CD4-positive, alpha-beta T cell (primary cell): ENCODE data around the gene TSHZ2. TPM values are rescaled to one million over a fixed set of nuclear protein-coding genes. Genes with fewer than 3 reads are reported as not detected.

Experiments used
- ATAC-seq: fragments of 200-7000 bp; cut with Tn5 transposase; one replicate; pipeline ENCODE4 v1.10.0; 2022; ENCODE audit warnings: mild to moderate bottlenecking; ENCODE audit not compliant: poor library complexity
- CTCF ChIA-PET: fragments of 350-600 bp; sonication (Branson Sonifier 250); formaldehyde crosslinking; loops from one replicate; lab custom pipeline; 2021; ENCODE audit warnings: antibody characterized with exemption, inconsistent platforms; lab: Charles Lee
- POLR2A ChIA-PET: fragments of 350-600 bp; sonication (Branson Sonifier 250); formaldehyde crosslinking; loops from one replicate; lab custom pipeline; 2021; ENCODE audit warnings: antibody characterized with exemption, inconsistent platforms; lab: Charles Lee
- DNase-seq, 14 experiments: peaks; one replicate each; pipeline ENCODE4 v3.0.0-alpha.2; 2013 to 2020; ENCODE audit warnings: mixed read lengths in 2 of 14
- H3K27ac ChIP-seq, 2 donors: one replicate each; pipeline versions ENCODE4 v1.5.1 to v1.7.0; 2013; ENCODE audit warnings: low read length in 2 of 2, low read depth in 1 of 2, mild to moderate bottlenecking in 1 of 2
- H3K27me3 ChIP-seq, 2 experiments: 1 replicate in 1 of 2; 2 replicates in 1 of 2; pipeline versions ENCODE4 v1.6.1 to v1.7.0; 2013; ENCODE audit warnings: low read length in 2 of 2, control low read depth in 1 of 2, mild to moderate bottlenecking in 1 of 2, moderate library complexity in 1 of 2; ENCODE audit not compliant: insufficient read depth in 2 of 2, control insufficient read depth in 1 of 2
- H3K36me3 ChIP-seq: one replicate; pipeline ENCODE4 v1.6.1; 2013; ENCODE audit warnings: low read length, control low read depth; ENCODE audit not compliant: insufficient read depth
- H3K4me1 ChIP-seq: one replicate; pipeline ENCODE4 v1.6.1; 2013; ENCODE audit warnings: low read length, control low read depth; ENCODE audit not compliant: insufficient read depth
- H3K4me3 ChIP-seq: one replicate; pipeline ENCODE4 v1.5.1; 2013; ENCODE audit warnings: mild to moderate bottlenecking, low read length, moderate library complexity
- H3K9me3 ChIP-seq, 2 experiments: 1 replicate in 1 of 2; 2 replicates in 1 of 2; pipeline versions ENCODE4 v1.6.1 to v1.7.0; 2013; ENCODE audit warnings: low read length in 2 of 2, mild to moderate bottlenecking in 2 of 2, control low read depth in 1 of 2, moderate library complexity in 1 of 2; ENCODE audit not compliant: control insufficient read depth in 1 of 2, insufficient read depth in 1 of 2
- H3K27ac Mint-ChIP-seq: one replicate; pipeline ENCODE4 v1.8.0; 2020; ENCODE audit warnings: mixed read lengths
- H3K27me3 Mint-ChIP-seq: one replicate; pipeline ENCODE4 v1.8.0; 2021; ENCODE audit warnings: mixed read lengths
- H3K36me3 Mint-ChIP-seq: one replicate; pipeline ENCODE4 v1.8.0; 2021; ENCODE audit warnings: low read depth, mixed read lengths
- H3K4me1 Mint-ChIP-seq: one replicate; pipeline ENCODE4 v1.8.0; 2021; ENCODE audit warnings: low read depth, mixed read lengths
- H3K4me3 Mint-ChIP-seq: one replicate; pipeline ENCODE4 v1.8.0; 2020; ENCODE audit warnings: mild to moderate bottlenecking, mixed read lengths
- H3K9me3 Mint-ChIP-seq: one replicate; pipeline ENCODE4 v1.8.0; 2020; ENCODE audit warnings: mixed read lengths
- intact Hi-C, 2 experiments: fragments of 100-400 bp; cut with DNase I in 1 of 2; cut with micrococcal nuclease in 1 of 2; formaldehyde crosslinking; loops; one replicate each; pipeline versions ENCODE4 v1.15.1 to v1.9.0; 2023 to 2025; cut with DNase I, micrococcal nuclease
- total RNA-seq, 174 experiments: library from RNA in 2 of 174; stranded (reverse) in 2 of 174; gene quantifications; one replicate each; pipeline ENCODE4 v1.2.3 and lab custom pipeline; 2021 to 2026
- TF ChIP-seq, protein P1 (sequence below): fragments of 200-600 bp; IDR thresholded peaks from one replicate; pipeline ENCODE4 v1.8.0; 2022; ENCODE audit warnings: antibody characterized with exemption, mild to moderate bottlenecking

Gene TSHZ2
- total RNA-seq, 2 experiments from 2014 or later: 26.1 to 27.4 TPM

DNA sequence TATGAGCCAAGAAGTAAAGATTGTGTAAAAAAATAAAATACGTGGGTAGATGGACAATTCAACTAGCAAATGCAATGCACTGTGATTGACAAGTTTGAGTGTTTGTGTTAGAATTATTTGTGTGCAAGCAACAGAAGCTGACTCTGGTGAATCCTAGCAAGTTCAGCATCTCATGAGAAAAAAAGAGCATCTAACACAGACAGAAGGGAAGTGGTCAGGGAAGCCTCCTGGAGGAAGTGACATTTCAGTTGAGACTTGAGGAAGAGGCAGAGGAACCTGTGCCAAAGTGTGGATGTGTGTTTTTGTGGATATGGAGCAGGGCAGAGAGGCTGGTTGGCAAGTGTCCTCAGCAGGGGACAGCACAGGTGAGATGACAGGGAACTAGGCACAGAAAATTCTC, 372.7 kb downstream of the TSHZ2 start:
- H3K4me3 ChIP-seq: no peak overlapping the region
- DNase-seq (no peak), ATAC-seq (no peak)
- H3K36me3 ChIP-seq: no peaks in the 10 kb centered on the region
- intact Hi-C loops: no loop called here
- H3K27ac ChIP-seq: no peak overlapping the region
- Mint-ChIP-seq H3K4me3 (no peak overlapping the region), H3K27me3 (no peaks in the 10 kb centered on the region), H3K4me1 (peaks cover 5% of the 10 kb centered on the region), H3K9me3 (peaks cover under 1% of the 10 kb centered on the region), H3K27ac (no peak overlapping the region), H3K36me3 (peaks cover 20% of the 10 kb centered on the region)
- no peaks in the 10 kb centered on the region for H3K9me3 ChIP-seq
- POLR2A ChIA-PET: no interaction called here
- TF ChIP-seq, protein P1, sequence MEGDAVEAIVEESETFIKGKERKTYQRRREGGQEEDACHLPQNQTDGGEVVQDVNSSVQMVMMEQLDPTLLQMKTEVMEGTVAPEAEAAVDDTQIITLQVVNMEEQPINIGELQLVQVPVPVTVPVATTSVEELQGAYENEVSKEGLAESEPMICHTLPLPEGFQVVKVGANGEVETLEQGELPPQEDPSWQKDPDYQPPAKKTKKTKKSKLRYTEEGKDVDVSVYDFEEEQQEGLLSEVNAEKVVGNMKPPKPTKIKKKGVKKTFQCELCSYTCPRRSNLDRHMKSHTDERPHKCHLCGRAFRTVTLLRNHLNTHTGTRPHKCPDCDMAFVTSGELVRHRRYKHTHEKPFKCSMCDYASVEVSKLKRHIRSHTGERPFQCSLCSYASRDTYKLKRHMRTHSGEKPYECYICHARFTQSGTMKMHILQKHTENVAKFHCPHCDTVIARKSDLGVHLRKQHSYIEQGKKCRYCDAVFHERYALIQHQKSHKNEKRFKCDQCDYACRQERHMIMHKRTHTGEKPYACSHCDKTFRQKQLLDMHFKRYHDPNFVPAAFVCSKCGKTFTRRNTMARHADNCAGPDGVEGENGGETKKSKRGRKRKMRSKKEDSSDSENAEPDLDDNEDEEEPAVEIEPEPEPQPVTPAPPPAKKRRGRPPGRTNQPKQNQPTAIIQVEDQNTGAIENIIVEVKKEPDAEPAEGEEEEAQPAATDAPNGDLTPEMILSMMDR: no peak
- H3K4me1 ChIP-seq: no peaks in the 10 kb centered on the region
- CTCF ChIA-PET: no interaction called here
- H3K27me3 ChIP-seq: no peaks in the 10 kb centered on the region

DNA sequence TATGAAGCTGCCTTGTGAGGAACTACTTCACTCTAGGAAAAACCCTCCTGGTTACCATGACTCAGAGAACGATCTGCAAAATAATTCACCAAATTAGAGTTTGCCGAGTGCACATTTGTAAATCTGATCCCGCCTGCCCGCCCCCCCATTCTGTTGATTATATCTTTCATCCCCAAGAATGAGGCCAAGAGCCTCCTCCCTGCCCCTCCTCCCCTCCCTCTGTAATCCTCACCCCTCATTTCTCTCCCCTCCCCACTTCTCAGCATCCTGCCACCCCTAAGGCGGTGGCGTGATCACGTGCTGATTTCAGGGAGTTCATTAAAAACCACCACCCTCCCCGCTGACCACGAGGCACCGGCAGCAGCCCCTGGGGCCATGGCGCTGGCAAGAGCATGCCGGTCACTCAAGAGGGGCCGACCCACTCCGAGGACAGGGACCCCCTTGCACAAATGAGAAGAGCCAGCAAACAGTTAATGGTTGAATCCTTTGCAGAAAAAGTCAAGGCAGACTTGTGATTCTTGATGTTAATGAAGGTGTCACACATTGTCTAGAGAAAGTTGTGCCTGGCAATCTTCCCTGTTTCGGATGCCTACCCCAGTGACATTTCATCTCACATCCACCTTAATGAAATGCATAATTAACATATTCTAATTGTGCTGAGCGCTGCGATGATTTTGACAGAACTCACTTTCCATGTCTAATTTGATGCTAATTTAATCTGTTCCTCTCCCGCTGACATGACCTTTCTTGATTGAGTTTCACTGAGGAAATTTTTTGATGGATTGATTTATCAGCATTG, 373.6 kb downstream of the TSHZ2 start:
- H3K27me3 ChIP-seq: no peaks in the 10 kb centered on the region
- H3K4me3 ChIP-seq: no peak overlapping the region
- Mint-ChIP-seq H3K27ac (no peak overlapping the region), H3K4me1 (peaks cover 5% of the 10 kb centered on the region), H3K4me3 (no peak overlapping the region), H3K36me3 (peaks cover 27% of the 10 kb centered on the region), H3K9me3 (peaks cover 6% of the 10 kb centered on the region), H3K27me3 (no peaks in the 10 kb centered on the region)
- POLR2A ChIA-PET: no interaction called here
- ATAC-seq (no peak), DNase-seq (no peak)
- no peaks in the 10 kb centered on the region for H3K4me1 ChIP-seq
- intact Hi-C loops: no loop called here
- no peak overlapping the region for H3K27ac ChIP-seq
- CTCF ChIA-PET: no interaction called here
- H3K9me3 ChIP-seq: no peaks in the 10 kb centered on the region
- H3K36me3 ChIP-seq: no peaks in the 10 kb centered on the region
- TF ChIP-seq, protein P1: no peak

GRCh38 chr20:53346335-53346648, 374.1 kb downstream of the TSHZ2 start:
- ATAC-seq (no peak), DNase-seq (no peak)
- Histone ChIP-seq H3K9me3 (no peaks in the 10 kb centered on the region), H3K27ac (no peak overlapping the region), H3K4me1 (no peaks in the 10 kb centered on the region), H3K36me3 (no peaks in the 10 kb centered on the region), H3K27me3 (no peaks in the 10 kb centered on the region), H3K4me3 (no peak overlapping the region)
- CTCF ChIA-PET: no interaction called here
- Mint-ChIP-seq H3K27ac (no peak overlapping the region), H3K27me3 (no peaks in the 10 kb centered on the region), H3K36me3 (peaks cover 27% of the 10 kb centered on the region), H3K9me3 (peaks cover 6% of the 10 kb centered on the region), H3K4me1 (peaks cover 5% of the 10 kb centered on the region), H3K4me3 (no peak overlapping the region)
- intact Hi-C loops: no loop called here
- POLR2A ChIA-PET: no interaction called here
- TF ChIP-seq, protein P1: no peak
